ENCODE results near the gene TMC2.
"Not testable (repeated sequence)": the region's sequence is repeated elsewhere in the genome, so short reads cannot be mapped to it uniquely, and the experiment has no call there.

The TMC2 gene

DNA sequence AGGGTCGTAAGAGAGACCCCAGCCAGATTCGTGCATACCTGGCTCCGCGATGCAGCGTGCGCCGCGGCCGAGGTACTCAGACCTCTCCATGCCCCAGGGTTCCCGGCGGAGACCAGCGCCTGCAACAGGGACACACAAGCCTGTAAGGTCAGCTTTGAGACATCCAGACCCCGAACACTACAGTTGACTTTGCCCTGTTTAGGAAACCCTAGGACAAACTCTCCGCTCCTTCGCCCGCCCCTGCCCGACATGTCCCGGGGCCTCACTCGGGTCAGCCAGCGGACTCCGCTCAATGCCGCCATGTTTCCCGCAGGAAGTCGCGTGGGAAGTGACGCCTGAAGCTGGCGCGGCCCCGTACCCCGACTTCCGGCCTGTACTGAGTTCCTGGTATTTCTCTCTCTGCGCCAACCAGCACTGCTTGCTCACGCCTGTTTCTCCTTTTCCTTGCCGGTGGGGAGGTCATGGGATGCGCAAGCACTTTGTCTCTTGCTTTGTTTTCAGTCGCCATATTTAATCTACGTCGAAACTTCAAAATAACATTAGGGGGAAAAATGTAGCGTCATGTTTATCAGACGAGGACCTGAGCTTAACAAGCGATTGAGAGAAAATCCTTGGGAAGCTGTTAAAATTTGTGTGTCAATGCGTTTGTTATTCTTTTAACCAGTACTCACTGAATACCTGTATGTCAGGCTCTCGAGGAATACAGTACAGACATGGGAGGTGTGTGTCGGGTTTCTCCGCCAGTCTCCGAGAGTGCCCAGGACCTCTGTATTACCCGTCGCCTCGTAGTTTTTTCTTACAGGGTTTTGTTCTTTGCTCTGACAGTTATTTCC, 127.7 kb downstream of the TMC2 start, which contains the start of gene IDH3B:
Gene IDH3B (minus strand): TSS at position 330 of the 833 bp plus-strand sequence. CDS start 28 bp downstream, at position 302.
- DNase-seq: peak; percentile 97

DNA sequence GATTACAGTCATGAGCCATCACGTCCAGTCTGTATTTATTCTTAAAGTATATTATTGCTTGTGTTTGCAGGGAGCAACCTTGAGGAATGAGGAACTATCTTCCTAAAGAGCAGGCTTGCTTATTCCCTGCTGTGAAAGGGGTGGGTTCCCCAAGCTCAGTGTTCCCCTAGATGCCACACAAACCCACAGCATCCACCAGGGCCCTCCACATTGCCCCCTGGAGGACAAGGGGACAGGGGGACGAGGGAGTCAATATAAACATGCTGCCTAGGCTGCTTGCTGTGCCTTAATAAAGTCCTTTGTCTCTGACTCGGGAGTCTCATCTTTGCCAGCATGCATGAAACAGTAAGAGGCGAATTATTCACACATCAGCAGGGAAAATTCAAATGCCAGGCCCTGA, 135.6 kb downstream of the TMC2 start:
- no peak for DNase-seq

DNA sequence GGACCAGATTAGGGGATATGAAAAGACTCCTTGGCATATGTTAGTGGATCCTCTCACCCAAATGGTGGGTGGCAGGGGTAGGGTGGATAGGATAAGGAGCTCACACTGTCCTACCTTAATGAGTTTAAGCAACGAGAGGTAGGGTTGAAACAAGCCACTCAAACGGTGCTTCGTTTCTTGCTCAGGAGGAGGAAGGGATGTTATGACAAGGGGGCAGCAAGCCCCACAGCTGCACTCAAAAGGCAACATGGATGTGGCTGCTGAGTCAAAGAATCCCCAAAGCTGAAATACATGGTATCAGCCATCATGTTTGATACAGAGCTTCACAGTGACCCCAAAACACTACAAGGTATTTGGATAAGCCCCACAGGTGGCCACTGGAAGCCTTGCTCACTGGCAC, 136.1 kb downstream of the TMC2 start:
- no peak for DNase-seq

DNA sequence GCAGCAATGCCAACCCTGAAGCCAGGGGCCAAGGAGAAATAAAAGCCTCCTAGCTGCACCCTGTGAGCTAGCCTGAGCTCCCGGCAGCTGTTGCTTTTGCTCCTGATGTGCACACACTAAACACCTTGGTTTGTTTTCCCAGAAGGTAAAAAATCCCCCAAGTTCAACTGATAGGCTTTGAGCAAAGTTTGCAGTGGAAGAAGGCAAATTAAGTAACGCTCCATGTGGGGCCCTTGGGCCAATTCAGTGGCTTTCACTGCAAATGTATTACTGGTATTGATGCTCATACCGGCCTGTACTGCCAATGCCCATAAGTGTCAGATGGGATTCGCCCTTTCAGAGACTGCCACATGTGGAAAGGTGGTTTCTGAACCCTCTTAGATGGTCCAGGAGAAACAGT, 137.1 kb downstream of the TMC2 start:
- no peak for DNase-seq

DNA sequence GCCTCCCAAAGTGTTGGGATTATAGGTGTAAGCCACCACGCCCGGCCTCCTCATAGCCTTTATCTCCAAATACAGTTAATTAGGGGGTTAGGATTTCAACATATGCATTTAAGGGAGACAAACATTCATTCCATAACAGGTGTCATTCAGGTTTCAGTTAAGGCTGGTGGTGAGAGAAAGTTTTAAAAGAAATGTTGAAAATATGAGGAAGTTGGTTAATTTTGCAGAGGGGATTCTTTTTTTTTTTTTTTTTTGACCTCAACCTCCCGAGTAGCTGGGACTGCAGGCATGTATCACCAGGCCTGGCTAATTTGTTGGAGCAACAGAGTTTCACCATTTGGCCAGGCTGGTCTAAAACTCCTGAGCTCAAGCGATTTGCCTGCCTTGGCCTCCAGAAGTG, 143.7 kb downstream of the TMC2 start:
- DNase-seq: no peak

DNA sequence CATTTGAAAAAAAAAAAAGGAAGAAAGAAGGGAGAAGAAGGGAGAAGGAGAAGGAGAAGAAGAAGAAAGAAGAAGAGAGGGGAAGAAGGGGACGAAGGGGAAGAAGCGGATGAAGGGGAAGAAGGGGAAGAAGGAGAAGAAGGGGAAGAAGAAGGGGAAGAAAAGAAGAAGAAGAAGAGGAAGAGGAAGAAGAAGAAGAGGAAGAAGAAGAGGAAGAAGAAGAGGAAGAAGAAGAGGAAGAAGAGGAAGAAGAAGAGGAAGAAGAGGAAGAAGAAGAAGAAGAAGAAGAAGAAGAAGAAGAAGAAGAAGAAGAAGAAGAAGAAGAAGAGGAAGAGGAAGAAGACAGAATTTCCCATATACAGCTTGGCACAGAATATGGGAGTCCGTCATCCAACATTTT, 145.7 kb downstream of the TMC2 start:
- DNase-seq: not testable (repeated sequence)

DNA sequence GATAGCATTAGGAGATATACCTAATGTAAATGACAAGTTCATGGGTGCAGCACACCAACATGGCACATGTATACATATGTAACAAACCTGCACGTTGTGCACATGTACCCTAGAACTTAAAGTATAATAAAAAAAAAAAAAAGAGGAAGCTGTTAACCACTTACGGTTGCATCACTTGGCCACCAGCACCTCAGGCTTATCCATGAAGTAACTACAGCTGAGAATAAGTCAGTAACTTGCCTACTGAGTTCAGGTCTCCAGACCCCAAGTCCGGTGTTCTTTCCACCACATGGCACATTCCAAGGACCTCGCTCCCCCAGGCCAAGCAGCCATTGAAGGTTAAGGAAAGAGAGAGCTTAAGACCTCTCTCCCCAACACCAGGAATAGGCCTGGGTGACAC, 148.4 kb downstream of the TMC2 start:
- DNase-seq: not testable (repeated sequence)

DNA sequence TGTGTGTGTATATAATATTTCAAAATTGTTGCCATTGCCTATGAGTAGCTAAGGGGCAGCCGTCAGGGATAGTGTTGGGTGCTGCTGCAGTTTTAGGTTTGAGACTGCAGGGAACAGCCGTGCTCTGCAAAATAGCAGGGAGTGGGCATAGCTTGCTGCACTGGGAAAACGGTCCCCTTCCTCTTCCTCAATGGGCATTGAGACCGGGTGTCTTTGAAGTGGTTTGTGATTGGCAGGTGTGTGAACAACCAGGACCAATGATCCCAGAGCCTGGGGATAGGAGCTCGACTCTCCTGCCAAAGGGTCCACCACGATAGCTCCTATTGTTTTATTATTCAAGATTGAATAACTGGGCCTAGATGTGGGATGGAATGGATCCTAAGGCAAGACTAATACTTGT, 151.1 kb downstream of the TMC2 start:
- DNase-seq: no peak

DNA sequence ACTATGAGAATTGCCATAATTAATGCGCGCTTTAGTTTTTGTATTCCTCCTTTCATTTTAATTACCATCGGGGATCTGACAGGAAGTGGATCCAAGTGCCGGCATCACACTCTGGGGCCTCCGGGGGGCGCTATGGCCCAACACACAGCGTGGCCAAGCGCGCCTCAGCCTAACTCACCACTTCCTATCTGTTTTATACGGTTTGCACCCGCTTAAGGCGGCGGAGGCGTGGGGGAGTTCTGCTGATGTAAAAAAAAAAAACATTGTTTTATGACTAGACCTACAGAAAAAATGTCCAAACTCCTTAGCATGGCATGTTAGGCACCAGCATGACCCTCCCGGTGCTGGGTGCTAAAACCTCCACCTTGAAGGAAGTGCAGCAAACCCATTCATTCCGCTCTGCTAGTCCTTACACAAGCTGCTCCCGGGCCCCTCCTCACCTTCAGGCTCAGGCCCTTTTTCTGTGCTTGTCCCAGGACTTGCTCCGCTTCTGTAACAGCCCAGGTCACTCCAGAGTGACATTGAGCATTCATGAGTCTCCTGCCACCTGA, 151.7 kb downstream of the TMC2 start:
- DNase-seq: peak; percentile 82

DNA sequence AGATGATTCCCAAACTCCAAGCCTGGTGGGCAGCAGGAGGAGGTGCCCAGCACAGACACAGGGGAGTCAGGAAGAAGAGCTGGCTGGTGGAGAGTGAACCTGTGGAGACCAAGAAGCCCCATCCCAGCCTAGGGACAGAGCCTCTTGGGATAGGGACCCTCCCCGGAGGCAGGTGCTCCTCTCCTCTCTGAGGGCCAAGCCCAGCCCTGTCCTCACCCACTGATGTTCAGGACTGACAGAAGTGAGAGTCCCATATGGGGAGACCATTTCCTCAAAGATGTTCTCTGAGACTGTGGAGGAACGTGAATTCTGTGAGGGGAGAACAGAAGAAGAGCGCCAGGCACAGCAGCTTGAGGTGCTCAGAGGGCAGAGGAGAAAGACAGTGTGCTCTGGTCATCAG, 153.8 kb downstream of the TMC2 start:
- DNase-seq: no peak

DNA sequence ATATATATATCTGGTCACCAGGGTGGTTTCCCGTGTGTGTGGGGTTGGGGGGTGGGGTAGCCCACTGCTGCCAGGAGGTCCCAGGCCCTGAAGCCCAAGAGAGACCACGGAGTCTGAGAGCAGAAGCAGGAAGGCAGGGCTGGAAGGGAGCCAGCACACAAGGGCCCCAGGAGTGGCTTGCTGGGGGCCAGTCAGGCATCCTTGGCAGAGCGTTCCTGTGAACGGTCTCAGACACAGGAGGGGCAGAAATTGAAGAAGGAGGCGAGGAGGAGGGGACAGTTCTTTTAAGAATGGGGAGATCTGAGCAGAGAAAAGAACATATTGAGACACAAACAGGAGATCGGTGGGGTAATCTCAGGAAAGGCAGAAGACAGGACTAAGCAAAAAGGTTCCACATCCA, 154.3 kb downstream of the TMC2 start:
- no peak for DNase-seq

DNA sequence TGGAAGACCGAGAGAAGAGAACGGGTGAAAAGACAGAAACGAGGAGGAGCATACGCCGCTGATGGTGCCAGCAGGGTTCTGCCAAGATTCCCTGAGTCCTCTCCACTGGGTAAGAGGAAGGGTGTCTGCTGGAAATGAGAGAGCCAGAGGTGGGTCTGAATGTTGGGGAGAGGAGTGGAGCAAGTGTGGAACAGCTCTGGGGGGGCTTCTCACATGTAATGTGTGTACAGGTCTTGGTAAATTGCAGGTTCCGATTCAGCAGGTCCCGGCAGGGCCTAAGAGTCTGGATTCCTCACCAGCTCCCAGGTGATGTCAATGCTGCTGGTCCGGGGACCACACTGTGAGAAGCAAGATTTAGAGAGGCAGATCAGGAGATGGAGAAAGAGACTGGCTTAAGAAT, 154.8 kb downstream of the TMC2 start:
- DNase-seq: no peak
